ENCODE measurements around the gene NYAP2.

The NYAP2 gene

DNA sequence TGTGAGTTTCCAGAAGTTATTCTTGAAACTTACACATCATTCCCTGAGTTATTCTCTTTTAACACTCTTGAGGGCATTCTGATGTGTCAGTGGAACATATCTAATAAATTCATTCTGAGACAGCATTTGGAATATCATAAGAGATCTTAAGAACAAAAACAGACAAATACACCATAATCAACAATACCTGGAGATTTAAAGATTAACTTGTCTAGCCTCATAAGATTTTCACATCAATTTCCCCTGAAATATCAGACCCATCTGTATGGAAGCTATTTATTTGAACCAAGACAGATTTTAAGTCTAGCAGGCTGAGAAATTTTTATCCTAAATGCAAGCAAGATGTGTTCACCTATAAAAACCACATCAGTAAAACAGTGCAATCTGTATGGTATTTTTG is 181.6 kb downstream of the NYAP2 start:
- Histone ChIP-seq H3K36me3 (ENCODE audit: insufficient read depth, low read length) (no peaks in the 10 kb centered on the region), H3K4me3 (ENCODE audit: low read length, poor library complexity, severe bottlenecking) (no peak overlapping the region), H3K9me3 (ENCODE audit: insufficient read depth, low read depth, low read length) (no peaks in the 10 kb centered on the region), H3K27me3 (ENCODE audit: insufficient read depth, low read length, poor library complexity, severe bottlenecking) (no peaks in the 10 kb centered on the region), H3K4me1 (ENCODE audit: insufficient read depth, low read length, poor library complexity, severe bottlenecking) (no peaks in the 10 kb centered on the region), H3K9ac (ENCODE audit: low read depth, low read length, poor library complexity, severe bottlenecking) (no peak overlapping the region), H3K9me2 (replicated peaks; ENCODE audit: low read depth, low read length) (no peaks in the 10 kb centered on the region), H3K79me2 (ENCODE audit: insufficient read depth, low read length) (no peaks in the 10 kb centered on the region), H2AFZ (ENCODE audit: low read length) (no peak overlapping the region), H3K4me2 (ENCODE audit: low read depth, low read length, poor library complexity, severe bottlenecking) (no peak overlapping the region), H4K20me1 (ENCODE audit: insufficient read depth, low read length, poor library complexity, severe bottlenecking) (no peaks in the 10 kb centered on the region), H3F3A (ENCODE audit: low read depth) (no peaks in the 10 kb centered on the region)
- TF ChIP-seq, protein P1, sequence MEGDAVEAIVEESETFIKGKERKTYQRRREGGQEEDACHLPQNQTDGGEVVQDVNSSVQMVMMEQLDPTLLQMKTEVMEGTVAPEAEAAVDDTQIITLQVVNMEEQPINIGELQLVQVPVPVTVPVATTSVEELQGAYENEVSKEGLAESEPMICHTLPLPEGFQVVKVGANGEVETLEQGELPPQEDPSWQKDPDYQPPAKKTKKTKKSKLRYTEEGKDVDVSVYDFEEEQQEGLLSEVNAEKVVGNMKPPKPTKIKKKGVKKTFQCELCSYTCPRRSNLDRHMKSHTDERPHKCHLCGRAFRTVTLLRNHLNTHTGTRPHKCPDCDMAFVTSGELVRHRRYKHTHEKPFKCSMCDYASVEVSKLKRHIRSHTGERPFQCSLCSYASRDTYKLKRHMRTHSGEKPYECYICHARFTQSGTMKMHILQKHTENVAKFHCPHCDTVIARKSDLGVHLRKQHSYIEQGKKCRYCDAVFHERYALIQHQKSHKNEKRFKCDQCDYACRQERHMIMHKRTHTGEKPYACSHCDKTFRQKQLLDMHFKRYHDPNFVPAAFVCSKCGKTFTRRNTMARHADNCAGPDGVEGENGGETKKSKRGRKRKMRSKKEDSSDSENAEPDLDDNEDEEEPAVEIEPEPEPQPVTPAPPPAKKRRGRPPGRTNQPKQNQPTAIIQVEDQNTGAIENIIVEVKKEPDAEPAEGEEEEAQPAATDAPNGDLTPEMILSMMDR (conservative IDR thresholded peaks at IDR 0.05; ENCODE audit: low read length), result no peak
- no peak for TF ChIP-seq EZH2phosphoT487 (IDR thresholded peaks at IDR 0.05; ENCODE audit: borderline replicate concordance)

DNA sequence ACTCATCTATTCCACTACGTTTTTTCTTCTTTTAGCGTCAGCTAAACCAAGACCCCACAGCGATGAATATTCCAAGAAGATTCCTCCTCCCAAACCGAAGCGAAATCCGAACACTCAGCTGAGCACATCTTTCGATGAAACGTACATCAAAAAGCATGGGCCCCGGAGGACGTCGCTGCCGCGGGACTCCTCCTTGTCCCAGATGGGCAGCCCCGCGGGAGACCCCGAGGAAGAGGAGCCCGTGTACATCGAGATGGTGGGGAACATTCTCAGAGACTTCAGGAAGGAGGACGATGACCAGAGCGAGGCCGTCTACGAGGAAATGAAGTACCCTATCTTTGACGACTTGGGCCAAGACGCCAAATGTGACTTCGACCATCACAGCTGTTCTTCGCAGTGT is 182.4 kb downstream of the NYAP2 start:
- H3K9me2 ChIP-seq (replicated peaks; ENCODE audit: low read depth, low read length), result no peaks in the 10 kb centered on the region

DNA sequence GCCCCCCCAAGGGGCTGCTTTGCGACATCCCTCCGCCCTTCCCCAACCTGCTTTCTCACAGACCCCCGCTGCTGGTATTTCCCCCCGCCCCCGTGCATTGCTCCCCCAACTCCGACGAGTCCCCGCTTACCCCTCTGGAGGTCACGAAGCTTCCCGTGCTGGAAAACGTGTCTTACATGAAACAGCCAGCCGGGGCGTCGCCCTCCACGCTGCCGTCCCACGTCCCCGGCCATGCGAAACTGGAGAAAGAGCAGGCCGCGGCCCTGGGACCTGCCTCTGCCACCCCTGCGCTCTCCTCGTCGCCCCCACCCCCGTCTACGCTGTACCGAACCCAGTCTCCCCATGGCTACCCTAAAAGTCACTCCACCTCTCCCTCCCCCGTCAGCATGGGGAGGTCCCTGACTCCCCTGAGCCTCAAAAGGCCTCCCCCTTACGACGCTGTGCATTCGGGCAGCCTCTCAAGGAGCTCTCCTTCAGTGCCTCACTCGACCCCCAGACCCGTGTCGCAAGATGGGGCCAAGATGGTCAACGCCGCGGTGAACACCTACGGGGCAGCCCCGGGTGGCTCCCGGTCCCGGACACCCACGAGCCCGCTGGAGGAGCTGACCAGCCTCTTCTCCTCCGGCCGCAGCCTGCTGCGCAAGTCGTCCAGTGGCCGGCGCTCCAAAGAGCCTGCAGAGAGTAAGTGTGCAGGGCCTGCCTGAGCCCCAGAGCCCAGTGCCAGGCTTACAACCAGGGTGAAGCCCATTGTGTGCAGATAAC is 183.0 kb downstream of the NYAP2 start:
- Histone ChIP-seq H3F3A (ENCODE audit: low read depth) (no peaks in the 10 kb centered on the region), H2AFZ (ENCODE audit: low read length) (no peak overlapping the region), H3K4me3 (ENCODE audit: low read length, poor library complexity, severe bottlenecking) (no peak overlapping the region), H3K9ac (ENCODE audit: low read depth, low read length, poor library complexity, severe bottlenecking) (no peak overlapping the region), H3K9me2 (replicated peaks; ENCODE audit: low read depth, low read length) (no peaks in the 10 kb centered on the region), H3K36me3 (ENCODE audit: insufficient read depth, low read length) (no peaks in the 10 kb centered on the region), H3K4me1 (ENCODE audit: insufficient read depth, low read length, poor library complexity, severe bottlenecking) (no peaks in the 10 kb centered on the region), H3K4me2 (ENCODE audit: low read depth, low read length, poor library complexity, severe bottlenecking) (no peak overlapping the region), H3K79me2 (ENCODE audit: insufficient read depth, low read length) (no peaks in the 10 kb centered on the region), H4K20me1 (ENCODE audit: insufficient read depth, low read length, poor library complexity, severe bottlenecking) (no peaks in the 10 kb centered on the region), H3K27me3 (ENCODE audit: insufficient read depth, low read length, poor library complexity, severe bottlenecking) (no peaks in the 10 kb centered on the region), H3K9me3 (ENCODE audit: insufficient read depth, low read depth, low read length) (no peaks in the 10 kb centered on the region)
- TF ChIP-seq, protein P1 (conservative IDR thresholded peaks at IDR 0.05; ENCODE audit: low read length), result no peak
- no peak for TF ChIP-seq EZH2phosphoT487 (IDR thresholded peaks at IDR 0.05; ENCODE audit: borderline replicate concordance)

More for the DNA sequence above, 182.4 kb downstream of the NYAP2 start:
- Histone ChIP-seq H3K9ac (ENCODE audit: low read depth, low read length, poor library complexity, severe bottlenecking) (no peak overlapping the region), H3F3A (ENCODE audit: low read depth) (no peaks in the 10 kb centered on the region), H3K79me2 (ENCODE audit: insufficient read depth, low read length) (no peaks in the 10 kb centered on the region), H3K4me1 (ENCODE audit: insufficient read depth, low read length, poor library complexity, severe bottlenecking) (no peaks in the 10 kb centered on the region), H3K27me3 (ENCODE audit: insufficient read depth, low read length, poor library complexity, severe bottlenecking) (no peaks in the 10 kb centered on the region), H3K4me3 (ENCODE audit: low read length, poor library complexity, severe bottlenecking) (no peak overlapping the region), H3K4me2 (ENCODE audit: low read depth, low read length, poor library complexity, severe bottlenecking) (no peak overlapping the region), H2AFZ (ENCODE audit: low read length) (no peak overlapping the region), H3K36me3 (ENCODE audit: insufficient read depth, low read length) (no peaks in the 10 kb centered on the region), H4K20me1 (ENCODE audit: insufficient read depth, low read length, poor library complexity, severe bottlenecking) (no peaks in the 10 kb centered on the region), H3K9me3 (ENCODE audit: insufficient read depth, low read depth, low read length) (no peaks in the 10 kb centered on the region)
- TF ChIP-seq EZH2phosphoT487 (IDR thresholded peaks at IDR 0.05; ENCODE audit: borderline replicate concordance), result no peak
- TF ChIP-seq, protein P1 (conservative IDR thresholded peaks at IDR 0.05; ENCODE audit: low read length), result no peak
